HG03457 (cell line): Measurements from ENCODE around the gene RANGAP1.
A peak's percentile ranks its signal among the peaks of the same experiment; 100 is the strongest.
"Not testable (repeated sequence)": the region's sequence is repeated elsewhere in the genome, so short reads cannot be mapped to it uniquely, and the experiment has no call there.

Experiments
- ATAC-seq: cut with Tn5 transposase; IDR thresholded peaks from one replicate; pipeline ENCODE4 v1.9.1; 2021; ENCODE audit warnings: moderate number of reproducible peaks; ENCODE audit not compliant: unreplicated experiment

Gene RANGAP1

GRCh38 chr22:41301085-41302020 is 15.4 kb upstream of the RANGAP1 start, which contains the start of gene ZC3H7B:
ZC3H7B (plus strand) TSS chr22:41301525; CDS start chr22:41320661, 19,136 bp downstream.
- peak; percentile 77 for ATAC-seq

- ATAC-seq = no peak
Measured at GRCh38 chr22:41300661-41301060, 14.7 kb upstream of the RANGAP1 start.

GRCh38 chr22:41296826-41297667 is 11.1 kb upstream of the RANGAP1 start:
- ATAC-seq = no peak

GRCh38 chr22:41294816-41295215 is 8.8 kb upstream of the RANGAP1 start:
- ATAC-seq = not testable (repeated sequence)

GRCh38 chr22:41290262-41291221 is 4.6 kb upstream of the RANGAP1 start:
- no peak for ATAC-seq

GRCh38 chr22:41289671-41290070 is 3.7 kb upstream of the RANGAP1 start:
- no peak for ATAC-seq

GRCh38 chr22:41288245-41288946 is 2.4 kb upstream of the RANGAP1 start:
- no peak for ATAC-seq

GRCh38 chr22:41286639-41287091 is 678 bp upstream of the RANGAP1 start:
- peak; percentile 11 for ATAC-seq

- ATAC-seq = peak; percentile 2
Measured at GRCh38 chr22:41285441-41285819, 557 bp downstream of the RANGAP1 start.

GRCh38 chr22:41284465-41284864 is 1.5 kb downstream of the RANGAP1 start:
- no peak for ATAC-seq

- ATAC-seq = no peak
Measured at GRCh38 chr22:41280854-41281253, 5.1 kb downstream of the RANGAP1 start.

- no peak for ATAC-seq
Measured at GRCh38 chr22:41280065-41280464, 5.9 kb downstream of the RANGAP1 start.

- no peak for ATAC-seq
Measured at GRCh38 chr22:41274856-41275255, 11.1 kb downstream of the RANGAP1 start.

- no peak for ATAC-seq
Measured at GRCh38 chr22:41273128-41273527, 12.9 kb downstream of the RANGAP1 start.

- no peak for ATAC-seq
Measured at GRCh38 chr22:41271787-41272186, 14.2 kb downstream of the RANGAP1 start.

GRCh38 chr22:41267958-41268357 is 18.0 kb downstream of the RANGAP1 start:
- ATAC-seq = no peak

GRCh38 chr22:41264408-41264941 is 21.5 kb downstream of the RANGAP1 start:
- ATAC-seq = no peak

GRCh38 chr22:41263704-41264103 is 22.3 kb downstream of the RANGAP1 start:
- ATAC-seq = no peak

- no peak for ATAC-seq
Measured at GRCh38 chr22:41262250-41262765, 23.7 kb downstream of the RANGAP1 start.
